MM.1S (cell line): Measurements from ENCODE around the gene PTPRD.

Experiments
- DNase-seq: peaks from one replicate; pipeline ENCODE4 v3.0.0-alpha.2; 2015
- H2AFZ ChIP-seq: fragments of 300-600 bp; sonication (generic); 2 replicates; pipeline ENCODE4 v1.6.0; 2016; ENCODE audit warnings: antibody characterized with exemption, low read length
- H3F3A ChIP-seq: fragments of 300-600 bp; sonication (generic); 2 replicates; pipeline ENCODE4 v1.6.1; 2016; ENCODE audit warnings: mild to moderate bottlenecking, antibody characterized with exemption, low read length, moderate library complexity, mixed read lengths; ENCODE audit not compliant: insufficient read depth
- H3K27ac ChIP-seq: fragments of 300-600 bp; sonication (generic); 2 replicates; pipeline ENCODE4 v1.5.1; 2016; ENCODE audit warnings: mild to moderate bottlenecking, low read length
- H3K27me3 ChIP-seq: fragments of 300-600 bp; sonication (generic); replicated peaks from 2 replicates; pipeline ENCODE4 v1.6.0; 2016; ENCODE audit warnings: low read length; ENCODE audit not compliant: insufficient read depth
- H3K36me3 ChIP-seq: fragments of 300-600 bp; sonication (generic); replicated peaks from 2 replicates; pipeline ENCODE4 v1.6.1; 2016; ENCODE audit warnings: mild to moderate bottlenecking, low read length, mixed read lengths; ENCODE audit not compliant: insufficient read depth
- H3K4me1 ChIP-seq: fragments of 300-600 bp; sonication (generic); 2 replicates; pipeline ENCODE4 v1.6.1; 2016; ENCODE audit warnings: low read length, mixed read lengths
- H3K4me2 ChIP-seq: fragments of 300-600 bp; sonication (generic); 2 replicates; pipeline ENCODE4 v1.6.0; 2016; ENCODE audit warnings: low read depth, low read length
- H3K4me3 ChIP-seq: fragments of 300-600 bp; sonication (generic); 2 replicates; pipeline ENCODE4 v1.5.1; 2016; ENCODE audit warnings: low read length, mixed read lengths
- H3K79me2 ChIP-seq: fragments of 300-600 bp; sonication (generic); 2 replicates; pipeline ENCODE4 v1.6.1; 2016; ENCODE audit warnings: mixed run types, low read length, mixed read lengths
- H3K9ac ChIP-seq: fragments of 300-600 bp; sonication (generic); 2 replicates; pipeline ENCODE4 v1.6.1; 2016; ENCODE audit warnings: low read length, mixed read lengths
- H3K9me2 ChIP-seq: fragments of 300-600 bp; sonication (generic); replicated peaks from 2 replicates; pipeline ENCODE4 v1.6.1; 2016; ENCODE audit warnings: mild to moderate bottlenecking, low read length, mixed read lengths; ENCODE audit not compliant: insufficient read depth
- H3K9me3 ChIP-seq: fragments of 300-600 bp; sonication (generic); replicated peaks from 2 replicates; pipeline ENCODE4 v1.6.1; 2016; ENCODE audit warnings: mild to moderate bottlenecking, low read length, mixed read lengths; ENCODE audit not compliant: insufficient read depth
- H4K20me1 ChIP-seq: fragments of 300-600 bp; sonication (generic); 2 replicates; pipeline ENCODE4 v1.6.1; 2016; ENCODE audit warnings: mild to moderate bottlenecking, low read length, moderate library complexity, mixed read lengths; ENCODE audit not compliant: insufficient read depth
- EZH2 ChIP-seq: fragments of 300-600 bp; sonication (generic); optimal IDR thresholded peaks from 2 replicates; pipeline ENCODE3; 2017; ENCODE audit warnings: low read depth, mild to moderate bottlenecking, antibody characterized with exemption, low read length, mixed read lengths
- EZH2phosphoT487 ChIP-seq: fragments of 300-600 bp; sonication (generic); IDR thresholded peaks from 2 replicates; pipeline ENCODE4 v1.6.1; 2018; ENCODE audit warnings: antibody characterized with exemption, low read length
- TF ChIP-seq, protein P1 (sequence below): fragments of 300-600 bp; sonication (generic); IDR thresholded peaks from 2 replicates; pipeline ENCODE4 v1.5.1; 2016; ENCODE audit warnings: antibody characterized with exemption, low read length, mixed read lengths

The PTPRD gene

DNA sequence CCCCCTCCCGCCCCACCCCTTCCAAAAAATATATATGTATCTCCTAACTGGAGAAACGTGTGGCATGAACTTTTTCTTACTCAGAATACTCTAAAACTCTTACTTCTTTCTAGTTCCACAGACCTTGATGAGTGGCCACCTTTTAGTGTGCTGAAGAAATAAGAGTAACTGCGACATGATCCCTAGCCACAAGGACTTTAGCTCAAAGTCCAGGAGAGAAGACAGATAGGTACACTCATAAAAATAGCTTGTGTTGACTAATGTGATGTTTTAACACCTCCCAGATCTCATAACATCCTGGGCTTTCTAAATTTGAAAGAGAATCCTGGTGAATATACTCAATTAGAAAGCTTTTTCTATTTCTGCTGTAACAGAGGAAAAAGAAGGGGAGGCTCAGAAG lies 1808.2 kb downstream of the PTPRD start:
- Histone ChIP-seq H3K9ac (no peak overlapping the region), H4K20me1 (no peaks in the 10 kb centered on the region), H3K4me1 (no peaks in the 10 kb centered on the region), H3K27me3 (no peaks in the 10 kb centered on the region), H3K9me2 (no peaks in the 10 kb centered on the region), H3K27ac (no peak overlapping the region), H3K36me3 (no peaks in the 10 kb centered on the region), H3K9me3 (no peaks in the 10 kb centered on the region), H3F3A (no peaks in the 10 kb centered on the region), H3K4me3 (no peak overlapping the region), H3K4me2 (no peak overlapping the region), H2AFZ (no peak overlapping the region), H3K79me2 (no peaks in the 10 kb centered on the region)
- no peak for DNase-seq
- TF ChIP-seq EZH2phosphoT487 (no peak), EZH2 (no peak)
- TF ChIP-seq, protein P1, sequence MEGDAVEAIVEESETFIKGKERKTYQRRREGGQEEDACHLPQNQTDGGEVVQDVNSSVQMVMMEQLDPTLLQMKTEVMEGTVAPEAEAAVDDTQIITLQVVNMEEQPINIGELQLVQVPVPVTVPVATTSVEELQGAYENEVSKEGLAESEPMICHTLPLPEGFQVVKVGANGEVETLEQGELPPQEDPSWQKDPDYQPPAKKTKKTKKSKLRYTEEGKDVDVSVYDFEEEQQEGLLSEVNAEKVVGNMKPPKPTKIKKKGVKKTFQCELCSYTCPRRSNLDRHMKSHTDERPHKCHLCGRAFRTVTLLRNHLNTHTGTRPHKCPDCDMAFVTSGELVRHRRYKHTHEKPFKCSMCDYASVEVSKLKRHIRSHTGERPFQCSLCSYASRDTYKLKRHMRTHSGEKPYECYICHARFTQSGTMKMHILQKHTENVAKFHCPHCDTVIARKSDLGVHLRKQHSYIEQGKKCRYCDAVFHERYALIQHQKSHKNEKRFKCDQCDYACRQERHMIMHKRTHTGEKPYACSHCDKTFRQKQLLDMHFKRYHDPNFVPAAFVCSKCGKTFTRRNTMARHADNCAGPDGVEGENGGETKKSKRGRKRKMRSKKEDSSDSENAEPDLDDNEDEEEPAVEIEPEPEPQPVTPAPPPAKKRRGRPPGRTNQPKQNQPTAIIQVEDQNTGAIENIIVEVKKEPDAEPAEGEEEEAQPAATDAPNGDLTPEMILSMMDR, result no peak

- Histone ChIP-seq H3K27ac (no peak overlapping the region), H3K9me3 (no peaks in the 10 kb centered on the region), H3K9ac (no peak overlapping the region), H3K4me2 (no peak overlapping the region), H2AFZ (no peak overlapping the region), H3K9me2 (0 out of 2 replicates have a peak, but pooled peaks cover 2% of the 10 kb centered on the region), H3K4me1 (no peaks in the 10 kb centered on the region), H3K27me3 (no peaks in the 10 kb centered on the region), H4K20me1 (no peaks in the 10 kb centered on the region), H3K36me3 (no peaks in the 10 kb centered on the region), H3K79me2 (no peaks in the 10 kb centered on the region), H3K4me3 (no peak overlapping the region), H3F3A (no peaks in the 10 kb centered on the region)
- TF ChIP-seq EZH2 (no peak), EZH2phosphoT487 (no peak)
- TF ChIP-seq, protein P1, result no peak
- DNase-seq, result no peak
Observed at GRCh38 chr9:8802242-8802641, 1810.6 kb downstream of the PTPRD start.

DNA sequence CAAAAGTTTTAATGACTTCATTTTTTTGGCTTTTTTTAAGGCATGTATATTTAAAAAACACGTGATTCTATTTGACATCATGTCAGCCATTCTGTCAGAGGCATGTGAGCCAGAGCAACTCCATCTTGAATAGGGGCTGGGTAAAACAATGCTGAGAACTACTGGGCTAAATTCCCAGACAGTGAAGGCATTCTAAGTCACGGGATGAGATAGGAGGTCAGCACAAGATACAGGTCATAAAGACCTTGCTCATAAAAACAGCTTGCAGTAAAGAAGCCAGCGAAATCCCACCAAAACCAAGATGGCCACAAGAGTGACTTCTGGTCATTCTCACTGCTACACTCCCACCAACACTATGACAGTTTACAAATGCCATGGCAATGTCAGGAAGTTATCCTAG lies 1812.6 kb downstream of the PTPRD start:
- Histone ChIP-seq H3K9ac (no peak overlapping the region), H3K27me3 (no peaks in the 10 kb centered on the region), H3K36me3 (no peaks in the 10 kb centered on the region), H3K4me2 (no peak overlapping the region), H3K9me2 (0 out of 2 replicates have a peak, but pooled peaks cover 2% of the 10 kb centered on the region), H3K9me3 (no peaks in the 10 kb centered on the region), H4K20me1 (no peaks in the 10 kb centered on the region), H3F3A (no peaks in the 10 kb centered on the region), H3K27ac (no peak overlapping the region), H3K79me2 (no peaks in the 10 kb centered on the region), H3K4me1 (no peaks in the 10 kb centered on the region), H2AFZ (no peak overlapping the region), H3K4me3 (no peak overlapping the region)
- TF ChIP-seq EZH2 (no peak), EZH2phosphoT487 (no peak)
- TF ChIP-seq, protein P1, result no peak
- no peak for DNase-seq
